Measurements from ENCODE around the gene SLC5A6.
A peak's percentile ranks its signal among the peaks of the same experiment; 100 is the strongest.

The SLC5A6 gene

DNA sequence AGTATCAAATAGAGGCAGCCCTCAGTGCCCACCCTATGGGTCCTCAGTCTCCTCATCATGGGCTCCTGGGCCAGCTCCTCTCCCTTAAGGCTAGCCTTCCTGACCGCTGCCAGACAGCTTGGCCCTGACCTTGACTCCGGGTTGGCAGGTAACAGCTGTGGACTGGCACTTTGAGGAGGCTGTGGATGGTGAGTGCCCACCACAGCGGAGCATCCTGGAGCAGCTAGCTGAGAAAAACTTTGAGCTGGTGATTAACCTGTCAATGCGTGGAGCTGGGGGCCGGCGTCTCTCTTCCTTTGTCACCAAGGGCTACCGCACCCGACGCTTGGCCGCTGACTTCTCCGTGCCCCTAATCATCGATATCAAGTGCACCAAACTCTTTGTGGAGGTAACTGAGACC is 24.1 kb upstream of the SLC5A6 start:
- DNase-seq, result no peak

DNA sequence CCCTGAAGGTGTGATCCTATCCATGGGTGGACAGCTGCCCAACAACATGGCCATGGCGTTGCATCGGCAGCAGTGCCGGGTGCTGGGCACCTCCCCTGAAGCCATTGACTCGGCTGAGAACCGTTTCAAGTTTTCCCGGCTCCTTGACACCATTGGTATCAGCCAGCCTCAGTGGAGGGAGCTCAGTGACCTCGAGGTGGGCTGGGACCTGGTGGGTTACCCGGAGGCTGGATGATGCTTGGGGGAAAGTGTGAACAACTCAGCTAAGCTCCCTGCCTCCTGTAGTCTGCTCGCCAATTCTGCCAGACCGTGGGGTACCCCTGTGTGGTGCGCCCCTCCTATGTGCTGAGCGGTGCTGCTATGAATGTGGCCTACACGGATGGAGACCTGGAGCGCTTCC is 21.3 kb upstream of the SLC5A6 start:
- no peak for DNase-seq

- no peak for DNase-seq
Observed at GRCh38 chr2:27231921-27232320, 19.9 kb upstream of the SLC5A6 start.

- no peak for DNase-seq
Observed at GRCh38 chr2:27227501-27227900, 15.4 kb upstream of the SLC5A6 start.

- no peak for DNase-seq
Observed at GRCh38 chr2:27225526-27225925, 13.5 kb upstream of the SLC5A6 start.

- DNase-seq, result no peak
Observed at GRCh38 chr2:27223416-27223815, 11.3 kb upstream of the SLC5A6 start.

- no peak for DNase-seq
Observed at GRCh38 chr2:27222407-27222806, 10.3 kb upstream of the SLC5A6 start.

GRCh38 chr2:27221166-27221565 is 9.1 kb upstream of the SLC5A6 start:
- DNase-seq, result no peak

DNA sequence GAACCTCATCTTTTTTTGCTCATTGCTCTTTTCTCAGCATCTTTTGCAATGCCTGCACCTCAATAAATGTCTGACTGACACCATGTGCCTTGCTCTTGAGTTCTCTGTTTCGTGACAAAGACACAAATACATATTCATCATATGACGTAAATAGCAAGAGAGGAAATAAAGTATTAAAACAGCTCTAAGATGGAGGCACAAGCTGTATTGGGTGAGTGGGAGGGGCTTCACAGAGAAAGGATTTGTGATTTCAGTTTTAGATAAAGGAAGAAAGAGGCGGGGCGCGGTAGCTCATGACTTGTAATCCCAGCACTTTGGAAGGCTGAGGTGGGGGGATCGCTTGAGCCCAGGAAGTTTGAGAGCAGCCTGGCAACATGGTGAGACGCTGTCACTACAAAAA is 8.0 kb upstream of the SLC5A6 start:
- no peak for DNase-seq

GRCh38 chr2:27219091-27219490 is 7.0 kb upstream of the SLC5A6 start:
- no peak for DNase-seq

DNA sequence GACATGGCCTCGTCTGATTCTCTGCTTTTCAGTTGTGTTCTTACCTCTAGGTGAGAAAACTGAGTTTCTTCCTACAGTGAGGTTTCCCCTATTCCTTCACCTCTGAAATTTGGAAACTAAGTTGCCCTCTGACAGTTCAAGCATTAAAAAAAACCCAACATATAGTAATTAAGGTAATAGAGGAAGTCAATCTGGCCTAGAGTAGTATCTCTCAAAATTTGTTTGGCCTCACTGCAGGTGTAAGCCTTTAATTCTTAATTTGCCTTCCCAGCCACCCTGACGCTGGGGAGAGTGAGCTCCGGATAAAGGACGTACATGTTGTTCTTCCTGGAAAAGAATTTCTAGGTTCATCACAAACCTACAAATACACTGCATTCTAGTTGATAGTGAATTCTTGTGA is 6.5 kb upstream of the SLC5A6 start:
- no peak for DNase-seq

DNA sequence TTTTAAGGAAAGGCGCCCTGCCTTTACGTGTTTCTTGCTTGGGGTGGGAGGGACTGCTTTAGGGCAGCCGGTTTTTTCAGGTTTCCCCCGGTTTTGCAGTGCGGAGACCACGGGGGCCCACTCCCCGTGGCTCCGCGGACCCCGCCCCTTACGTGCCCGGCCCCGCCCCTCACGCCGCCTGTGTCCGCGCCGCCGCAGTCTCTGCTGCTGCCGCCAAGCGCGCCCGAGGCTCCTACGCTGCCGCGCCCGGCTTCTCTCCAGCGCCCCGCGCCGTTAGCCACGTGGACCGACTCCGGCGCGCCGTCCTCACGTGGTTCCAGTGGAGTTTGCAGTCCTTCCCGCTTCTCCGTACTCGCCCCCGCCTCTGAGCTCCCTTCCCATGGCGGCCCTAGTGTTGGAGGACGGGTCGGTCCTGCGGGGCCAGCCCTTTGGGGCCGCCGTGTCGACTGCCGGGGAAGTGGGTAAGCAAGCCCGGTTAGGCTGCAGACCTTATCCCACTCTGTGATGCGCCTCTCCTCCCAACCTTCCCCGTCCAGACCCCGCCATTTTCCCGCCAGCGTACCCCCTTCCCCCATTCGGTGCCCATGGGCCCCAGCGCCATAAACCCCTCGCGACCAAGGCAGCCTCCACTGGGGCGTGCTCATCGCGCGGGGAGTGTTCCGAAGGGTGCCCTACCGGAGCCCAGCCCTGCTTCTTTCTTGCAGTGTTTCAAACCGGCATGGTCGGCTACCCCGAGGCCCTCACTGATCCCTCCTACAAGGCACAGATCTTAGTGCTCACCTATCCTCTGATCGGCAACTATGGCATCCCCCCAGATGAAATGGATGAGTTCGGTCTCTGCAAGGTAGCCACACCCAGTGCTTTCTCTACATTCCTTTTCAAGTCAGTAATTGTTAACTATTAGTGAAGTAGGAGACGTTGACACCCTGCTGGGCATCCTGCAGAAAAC is 5.4 kb upstream of the SLC5A6 start, which contains the start of gene CAD:
Gene CAD, plus strand, starts transcription at position 197 of the 949 bp plus-strand sequence. Its CDS starts 183 bp downstream, at position 380.
- DNase-seq, result peak; percentile 83 to 88

DNA sequence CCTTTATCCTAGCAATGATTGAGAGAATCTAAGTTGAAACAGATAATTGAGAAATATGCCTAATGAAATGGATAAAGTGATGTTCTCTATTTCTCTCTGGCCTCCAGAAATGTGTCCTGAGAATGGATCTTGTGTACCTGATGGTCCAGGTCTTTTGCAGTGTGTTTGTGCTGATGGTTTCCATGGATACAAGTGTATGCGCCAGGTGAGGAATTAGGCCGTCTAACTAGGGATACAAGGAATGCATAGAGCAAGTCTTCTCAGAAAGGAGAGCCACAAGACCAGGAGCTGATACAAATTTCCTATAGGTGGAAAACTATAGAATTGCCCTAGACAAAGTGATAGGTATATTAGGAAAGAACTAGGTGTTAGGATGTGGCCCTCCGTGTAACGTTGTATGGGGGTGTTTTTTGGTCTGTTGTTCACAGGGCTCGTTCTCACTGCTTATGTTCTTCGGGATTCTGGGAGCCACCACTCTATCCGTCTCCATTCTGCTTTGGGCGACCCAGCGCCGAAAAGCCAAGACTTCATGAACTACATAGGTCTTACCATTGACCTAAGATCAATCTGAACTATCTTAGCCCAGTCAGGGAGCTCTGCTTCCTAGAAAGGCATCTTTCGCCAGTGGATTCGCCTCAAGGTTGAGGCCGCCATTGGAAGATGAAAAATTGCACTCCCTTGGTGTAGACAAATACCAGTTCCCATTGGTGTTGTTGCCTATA is 4.5 kb upstream of the SLC5A6 start:
- no peak for DNase-seq

DNA sequence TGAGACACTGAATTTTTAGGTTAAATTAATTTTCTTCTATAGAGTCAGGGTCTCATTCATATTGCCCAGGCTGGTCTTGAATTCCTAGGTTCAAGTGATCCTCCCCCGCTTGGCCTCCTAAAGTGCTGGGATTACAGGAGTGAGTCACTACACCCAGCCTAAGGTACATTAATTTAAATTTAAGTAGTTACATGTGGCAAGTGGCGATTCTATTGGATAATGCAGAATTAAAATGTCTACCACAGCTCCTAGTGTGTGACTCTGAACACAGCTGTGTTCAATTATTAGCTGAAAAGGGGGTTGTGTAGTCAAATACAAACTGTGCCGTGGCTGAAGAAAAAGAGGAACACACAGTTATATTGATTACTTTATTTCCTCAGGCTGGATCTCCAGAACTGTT is 2.9 kb upstream of the SLC5A6 start:
- DNase-seq, result no peak

- DNase-seq, result peak; percentile 65 to 74
Observed at GRCh38 chr2:27212626-27213471, 781 bp upstream of the SLC5A6 start.

DNA sequence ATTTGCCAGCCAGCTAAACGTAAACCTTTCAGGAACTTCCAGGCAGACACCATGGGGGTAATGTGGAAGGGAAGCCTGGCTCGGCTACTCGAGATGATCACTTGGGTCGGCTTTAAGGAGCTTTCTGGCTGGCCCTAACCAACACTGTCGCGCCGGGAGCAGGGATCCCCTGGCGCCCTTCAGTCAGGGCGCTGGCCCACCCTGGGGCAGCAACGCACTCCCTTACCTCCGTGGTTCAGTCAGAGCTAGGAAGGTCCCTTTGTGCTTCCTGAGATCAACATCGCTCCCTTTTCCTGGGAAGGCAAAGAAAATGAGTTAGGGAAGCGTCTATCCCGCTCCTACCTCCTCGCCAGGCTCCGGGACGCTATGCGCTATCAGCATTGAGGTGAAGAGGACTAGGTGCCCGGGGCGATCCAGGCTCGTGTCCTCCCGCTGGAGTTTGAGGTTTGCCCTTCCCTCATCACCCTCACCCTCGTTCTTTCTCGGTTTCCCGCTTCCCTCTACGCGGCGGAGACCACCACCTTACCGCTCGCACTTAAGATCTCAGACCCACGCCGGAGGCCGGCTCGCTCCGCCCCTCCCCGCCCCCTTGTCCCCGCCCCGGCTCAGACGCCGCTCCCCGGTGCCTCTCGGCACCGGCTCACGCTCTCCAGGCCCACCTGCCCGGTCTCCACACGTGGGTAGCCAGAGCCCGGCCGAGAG is 676 bp downstream of the SLC5A6 start:
- DNase-seq, result no peak

DNA sequence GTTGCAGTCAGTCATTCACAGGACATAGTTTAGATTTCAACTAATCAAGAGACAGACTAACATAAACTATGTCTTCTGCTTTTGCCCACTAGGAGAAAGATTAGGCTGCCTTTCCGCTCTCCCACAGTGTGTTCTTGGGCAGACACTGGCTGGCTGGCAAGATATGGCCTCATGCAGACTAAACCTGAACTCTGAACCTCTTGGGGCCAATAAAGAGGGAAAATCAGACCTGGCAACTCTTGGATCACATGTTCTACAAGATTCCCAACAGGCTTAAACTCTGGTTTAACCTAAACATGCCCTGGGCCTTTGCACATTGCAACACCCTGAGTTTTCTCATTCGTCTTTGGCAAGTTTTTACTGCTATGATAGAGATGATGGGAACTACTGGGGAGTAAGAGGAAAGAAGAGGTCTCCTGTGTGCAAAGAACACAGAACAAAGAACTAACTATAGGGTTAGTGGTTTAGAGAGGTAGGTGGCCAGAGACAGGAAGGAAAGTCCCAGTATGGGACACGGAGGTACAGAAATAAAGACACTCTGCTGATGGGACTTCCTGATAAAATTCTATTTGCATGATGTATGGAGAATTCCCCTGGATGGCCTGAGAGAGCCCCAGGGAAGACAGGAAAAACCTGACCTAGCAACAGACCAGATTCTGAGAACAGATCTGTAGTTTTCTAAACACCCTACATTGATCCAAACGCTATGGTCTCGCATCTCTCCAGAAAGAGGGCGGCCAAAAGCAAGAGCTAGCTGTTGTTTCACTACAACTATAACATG is 2.3 kb downstream of the SLC5A6 start:
- DNase-seq, result no peak

GRCh38 chr2:27208486-27209050 is 3.5 kb downstream of the SLC5A6 start:
- no peak for DNase-seq

DNA sequence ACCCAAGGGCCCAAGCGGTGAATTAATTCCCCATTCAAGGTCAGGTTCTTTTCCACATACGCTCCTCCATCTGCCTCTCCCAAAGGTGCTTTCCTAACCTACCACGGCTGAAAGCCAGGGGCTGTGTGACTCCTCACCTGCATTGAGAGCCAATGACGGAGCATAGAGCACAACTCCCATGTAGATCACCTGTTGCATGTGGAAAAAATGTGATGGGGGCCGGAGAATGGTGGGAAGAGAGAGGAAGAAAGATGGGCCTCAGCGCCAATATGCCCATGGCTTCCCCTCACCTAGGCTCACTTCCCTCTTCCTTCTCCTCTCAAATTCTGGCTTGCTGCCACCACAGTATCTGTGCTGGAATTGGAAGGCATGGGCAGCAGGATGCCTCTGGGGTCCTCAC is 5.7 kb downstream of the SLC5A6 start:
- DNase-seq, result no peak

DNA sequence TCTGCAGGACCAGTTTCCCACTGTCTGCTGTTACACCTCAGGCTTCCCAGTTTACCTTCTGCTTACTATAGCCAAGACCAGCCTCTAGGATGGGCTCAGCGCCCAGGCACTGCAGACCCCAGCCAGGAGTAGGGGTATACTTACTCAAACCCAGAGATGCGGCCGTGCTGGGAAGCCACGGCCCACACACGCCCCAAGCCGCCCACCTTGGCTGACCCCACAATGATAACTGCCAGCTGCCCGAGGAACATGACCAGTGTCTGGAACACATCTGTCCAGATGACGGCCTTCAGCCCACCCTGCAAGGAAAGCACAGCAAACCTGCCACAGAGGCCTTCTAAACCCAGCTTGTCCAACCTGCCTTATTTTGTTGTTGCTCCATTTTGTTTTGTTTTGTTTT is 6.9 kb downstream of the SLC5A6 start:
- no peak for DNase-seq

- DNase-seq, result no peak
Observed at GRCh38 chr2:27204566-27204965, 7.5 kb downstream of the SLC5A6 start.

Data from CD4-positive, alpha-beta T cell treated with Interleukin-4 for 1 hour (primary cell).